Activated CD4-positive, alpha-beta T cell treated with anti-CD3 and anti-CD28 coated beads, Interleukin-2, amount 50 U/mL, for 48 hours (primary cell): ENCODE results near the gene CALHM3.

Experiments used
- DNase-seq, 2 experiments: peaks; one replicate each; pipeline ENCODE4 v3.0.0-alpha.2; 2020

Gene CALHM3

GRCh38 chr10:103470761-103471653 lies 8.0 kb downstream of the CALHM3 start:
- peak; percentile 62 to 67 for DNase-seq

GRCh38 chr10:103469201-103469600 lies 9.8 kb downstream of the CALHM3 start:
- no peak for DNase-seq

GRCh38 chr10:103467406-103467805 lies 11.6 kb downstream of the CALHM3 start:
- DNase-seq: no peak

- DNase-seq: no peak
These were observed 12.3 kb downstream of the CALHM3 start for GRCh38 chr10:103466734-103467133.

- DNase-seq: no peak
These were observed 13.4 kb downstream of the CALHM3 start for GRCh38 chr10:103465411-103466179.

- no peak for DNase-seq
These were observed 15.5 kb downstream of the CALHM3 start for GRCh38 chr10:103463499-103463898.

GRCh38 chr10:103459615-103460014 lies 19.4 kb downstream of the CALHM3 start:
- DNase-seq: no peak

GRCh38 chr10:103458720-103459119 lies 20.3 kb downstream of the CALHM3 start, which contains the start of gene CALHM1:
Gene CALHM1 (minus strand): TSS chr10:103458900. CDS start chr10:103458751, 149 bp downstream.
- DNase-seq: no peak

GRCh38 chr10:103457896-103458583 lies 21.0 kb downstream of the CALHM3 start:
- DNase-seq: no peak

- no peak for DNase-seq
These were observed 21.8 kb downstream of the CALHM3 start for GRCh38 chr10:103457176-103457712.

GRCh38 chr10:103456074-103456660 lies 22.9 kb downstream of the CALHM3 start:
- DNase-seq: no peak

GRCh38 chr10:103455235-103455634 lies 23.8 kb downstream of the CALHM3 start:
- DNase-seq: no peak

GRCh38 chr10:103454026-103454425 lies 25.0 kb downstream of the CALHM3 start:
- DNase-seq: no peak

- no peak for DNase-seq
These were observed 26.4 kb downstream of the CALHM3 start for GRCh38 chr10:103452506-103453230.

- DNase-seq: peak; percentile 70 to 77
These were observed 27.1 kb downstream of the CALHM3 start, which contains the start of gene CALHM2 for GRCh38 chr10:103451831-103452505. Gene CALHM2 (minus strand): TSS chr10:103452370. CDS start chr10:103449941, 2,429 bp downstream.

GRCh38 chr10:103451091-103451813 lies 27.8 kb downstream of the CALHM3 start:
- DNase-seq: peak; percentile 49 to 63

GRCh38 chr10:103450201-103450695 lies 28.8 kb downstream of the CALHM3 start:
- no peak for DNase-seq

GRCh38 chr10:103449208-103450144 lies 29.6 kb downstream of the CALHM3 start:
- DNase-seq: no peak

GRCh38 chr10:103448746-103449145 lies 30.3 kb downstream of the CALHM3 start:
- DNase-seq: no peak
